NT2/D1 (cell line): ENCODE data around the gene SCNN1B.

ENCODE experiments used
- SUZ12 ChIP-seq: IDR thresholded peaks from 2 replicates; pipeline ENCODE4 v1.6.1; 2011; ENCODE audit not compliant: insufficient read length, insufficient read depth; ENCODE audit errors: extremely low read depth
- YY1 ChIP-seq: IDR thresholded peaks from 2 replicates; pipeline ENCODE4 v1.6.1; 2011; ENCODE audit not compliant: insufficient read length, insufficient read depth
- ZNF274 ChIP-seq: IDR thresholded peaks from 2 replicates; pipeline ENCODE4 v1.6.1; 2011; ENCODE audit warnings: mild to moderate bottlenecking, low read depth, low read length

GRCh38 chr16:23337836-23338550 is 35.9 kb downstream of the SCNN1B start:
- TF ChIP-seq YY1 (no peak), ZNF274 (no peak), SUZ12 (no peak)
